IPS DF 4.7 (cell line): Measurements from ENCODE around the gene FAR1.

Source experiments
- DNase-seq: peaks from one replicate; pipeline ENCODE4 v3.0.0-alpha.2; 2013; ENCODE audit warnings: low spot score; ENCODE audit errors: extremely low read depth

The FAR1 gene

DNA sequence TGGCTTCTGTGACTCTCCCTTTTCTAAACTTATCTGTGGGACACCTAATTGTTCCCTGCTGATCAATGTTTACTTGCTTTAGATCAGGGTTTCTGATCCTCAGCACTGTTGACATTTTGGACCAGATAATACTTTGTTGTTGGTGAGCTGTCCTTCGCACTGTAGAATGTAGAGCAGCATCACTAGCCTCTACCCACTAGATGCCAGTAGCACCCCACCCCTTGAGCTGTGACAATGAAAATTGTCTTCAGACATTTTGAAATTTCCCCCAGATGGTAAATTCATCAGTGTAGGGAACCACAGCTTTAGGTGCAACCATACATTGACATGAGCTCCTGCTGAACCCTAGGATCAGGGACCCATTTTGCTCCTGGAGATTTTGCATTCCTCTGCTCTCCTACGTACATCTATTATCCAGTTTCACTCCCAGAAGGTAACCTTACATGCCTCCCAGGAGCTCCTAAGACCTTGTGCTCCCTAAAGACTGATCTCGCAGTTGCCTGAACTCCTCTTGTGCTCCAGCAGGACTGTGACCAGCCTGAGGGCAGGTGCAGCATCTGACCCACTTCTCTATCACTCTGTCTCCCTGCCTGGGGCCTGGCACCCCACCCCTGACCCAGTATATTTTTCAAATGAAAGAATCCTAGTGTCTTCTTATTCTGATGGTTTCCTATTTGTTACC is 107.8 kb downstream of the FAR1 start:
- DNase-seq = no peak

DNA sequence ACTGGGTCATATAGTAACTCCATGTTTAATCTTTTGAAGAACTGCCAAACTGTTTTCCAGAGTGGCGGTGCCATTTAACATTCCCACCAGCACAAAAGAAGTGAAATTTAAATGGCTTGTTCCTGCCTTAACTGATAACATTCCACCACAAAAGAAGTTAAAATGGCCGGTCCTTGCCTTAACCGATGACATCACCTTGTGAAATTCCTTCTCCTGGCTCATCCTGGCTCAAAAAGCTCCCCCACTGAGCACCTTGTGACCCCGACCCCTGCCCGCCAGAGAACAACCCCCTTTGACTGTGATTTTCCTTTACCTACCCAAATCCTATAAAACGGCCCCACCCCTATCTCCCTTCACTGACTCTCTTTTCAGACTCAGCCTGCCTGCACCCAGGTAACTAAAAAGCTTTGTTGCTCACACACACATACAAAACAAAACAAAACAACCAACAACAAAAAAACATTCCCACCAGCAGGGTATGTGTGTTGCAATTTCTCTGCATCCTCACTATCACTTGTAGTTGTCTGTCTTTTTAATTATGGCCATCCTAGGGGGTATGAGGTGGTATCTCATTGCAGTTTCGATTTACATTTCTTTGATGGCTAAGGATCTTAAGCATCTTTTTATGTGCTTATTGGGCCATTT is 109.0 kb downstream of the FAR1 start:
- DNase-seq = no peak

DNA sequence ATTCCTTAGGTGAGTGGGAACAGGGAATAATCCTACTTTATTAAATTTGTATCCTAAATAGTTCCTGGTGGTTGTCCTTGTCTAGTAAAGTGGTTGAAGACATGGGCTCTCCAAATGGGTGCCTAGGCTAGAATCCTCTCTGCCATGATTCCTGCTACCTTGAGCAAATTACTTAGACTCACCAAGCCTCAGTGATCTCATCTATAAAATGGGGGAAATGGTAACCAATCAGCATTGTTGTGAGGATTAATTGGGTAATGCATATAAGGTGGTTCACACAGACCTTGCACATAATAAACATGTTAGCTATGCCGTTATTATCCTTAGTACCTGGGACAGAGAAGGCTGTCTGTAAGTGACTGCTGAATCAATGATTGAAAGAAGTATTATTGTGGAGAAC is 109.9 kb downstream of the FAR1 start:
- DNase-seq = no peak

DNA sequence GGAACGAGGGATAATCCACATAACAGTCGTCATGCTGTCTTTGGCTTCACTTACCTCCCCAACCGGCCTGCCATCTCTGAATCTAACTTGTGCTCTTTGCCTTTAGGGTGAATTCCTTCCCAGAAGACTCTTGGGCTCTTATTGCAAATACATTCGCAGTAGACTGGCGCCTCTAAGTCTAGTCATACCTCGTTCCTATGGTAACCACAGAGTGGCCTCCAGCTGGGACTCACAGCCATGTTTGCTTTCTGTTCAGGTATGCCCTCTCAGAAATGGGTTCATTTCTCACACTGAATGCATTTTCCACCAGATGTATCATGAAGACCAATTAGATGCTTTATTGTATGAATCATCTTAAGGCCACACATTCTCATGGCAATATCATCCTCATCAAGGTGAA is 112.7 kb downstream of the FAR1 start:
- DNase-seq = no peak
